Liver (tissue), 9 donors: Measurements from ENCODE around the gene PCDHGA5. TPM values are rescaled to one million over a fixed set of nuclear protein-coding genes. Genes with fewer than 3 reads are reported as not detected.
A peak's percentile ranks its signal among the peaks of the same experiment; 100 is the strongest.

Experiments used
- DNase-seq: peaks from one replicate; pipeline ENCODE4 v3.0.0-alpha.2; 2017; ENCODE audit warnings: low spot score
- H3K27ac ChIP-seq, 2 donors: one replicate each; pipeline ENCODE4 v1.7.0; 2013; ENCODE audit warnings: inconsistent platforms in 2 of 2, low read length in 2 of 2, control low read depth in 1 of 2, low read depth in 1 of 2, mild to moderate bottlenecking in 1 of 2
- H3K27me3 ChIP-seq, 4 donors: one replicate each; pipeline versions ENCODE4 v1.6.1 to v1.7.0; 2013; ENCODE audit warnings: low read length in 3 of 4, inconsistent platforms in 1 of 4, mild to moderate bottlenecking in 1 of 4, moderate library complexity in 1 of 4; ENCODE audit not compliant: control insufficient read depth in 4 of 4, insufficient read depth in 4 of 4
- H3K36me3 ChIP-seq, 4 donors: one replicate each; pipeline versions ENCODE4 v1.6.1 to v1.7.0; 2013; ENCODE audit warnings: low read length in 3 of 4, mild to moderate bottlenecking in 3 of 4, low read depth in 1 of 4, moderate library complexity in 1 of 4; ENCODE audit not compliant: control insufficient read depth in 4 of 4, insufficient read depth in 3 of 4
- H3K4me1 ChIP-seq, 4 donors: one replicate each; pipeline versions ENCODE4 v1.6.1 to v1.7.0; 2013; ENCODE audit warnings: low read length in 3 of 4, mild to moderate bottlenecking in 3 of 4, moderate library complexity in 1 of 4; ENCODE audit not compliant: control insufficient read depth in 4 of 4, insufficient read depth in 4 of 4
- H3K4me3 ChIP-seq, 3 donors: one replicate each; pipeline versions ENCODE4 v1.6.1 to v1.7.0; 2013; ENCODE audit warnings: low read length in 3 of 3, control low read depth in 1 of 3, low read depth in 1 of 3, mild to moderate bottlenecking in 1 of 3
- H3K9ac ChIP-seq, 2 donors: one replicate each; pipeline ENCODE4 v1.7.0; 2013; ENCODE audit warnings: low read length in 2 of 2, mild to moderate bottlenecking in 2 of 2, moderate library complexity in 2 of 2, control low read depth in 1 of 2, low read depth in 1 of 2
- H3K9me3 ChIP-seq, 4 donors: one replicate each; pipeline versions ENCODE4 v1.6.1 to v1.7.0; 2013; ENCODE audit warnings: low read length in 3 of 4; ENCODE audit not compliant: control insufficient read depth in 4 of 4
- FOXA1 ChIP-seq: IDR thresholded peaks from 2 replicates; pipeline ENCODE4 v1.6.1; 2016; ENCODE audit warnings: antibody characterized with exemption
- FOXA2 ChIP-seq: IDR thresholded peaks from 2 replicates; pipeline ENCODE4 v1.6.1; 2016; ENCODE audit warnings: antibody characterized with exemption
- GABPA ChIP-seq, 2 donors: IDR thresholded peaks in 1 of 2; conservative IDR thresholded peaks in 1 of 2; 2 replicates each; pipeline ENCODE4 v1.6.1; 2016; ENCODE audit warnings: antibody characterized with exemption in 2 of 2, mild to moderate bottlenecking in 1 of 2, moderate library complexity in 1 of 2
- HNF4A ChIP-seq, 2 donors: conservative IDR thresholded peaks; 2 replicates each; pipeline ENCODE4 v1.6.1; 2016; ENCODE audit warnings: antibody characterized with exemption in 2 of 2, mild to moderate bottlenecking in 2 of 2
- HNF4G ChIP-seq: IDR thresholded peaks from 2 replicates; pipeline ENCODE4 v1.6.1; 2016; ENCODE audit warnings: antibody characterized with exemption
- JUND ChIP-seq, 2 donors: IDR thresholded peaks; 2 replicates each; pipeline ENCODE4 v1.6.1; 2016; ENCODE audit warnings: antibody characterized with exemption in 2 of 2
- NR2F2 ChIP-seq: IDR thresholded peaks from 2 replicates; pipeline ENCODE4 v1.6.1; 2016; ENCODE audit warnings: antibody characterized with exemption
- RAD21 ChIP-seq, 2 donors: IDR thresholded peaks; 2 replicates each; pipeline ENCODE4 v1.6.1; 2016; ENCODE audit warnings: antibody characterized with exemption in 2 of 2, mild to moderate bottlenecking in 2 of 2
- RXRA ChIP-seq, 2 donors: IDR thresholded peaks; 2 replicates each; pipeline ENCODE4 v1.6.1; 2017 to 2018; ENCODE audit warnings: antibody characterized with exemption in 2 of 2, mild to moderate bottlenecking in 1 of 2
- SP1 ChIP-seq: IDR thresholded peaks from 2 replicates; pipeline ENCODE4 v1.6.1; 2018; ENCODE audit warnings: antibody characterized with exemption, mild to moderate bottlenecking
- TAF1 ChIP-seq: conservative IDR thresholded peaks from 2 replicates; pipeline ENCODE4 v1.6.1; 2016; ENCODE audit warnings: antibody characterized with exemption, mild to moderate bottlenecking
- YY1 ChIP-seq: IDR thresholded peaks from 2 replicates; pipeline ENCODE4 v1.6.1; 2016; ENCODE audit warnings: antibody characterized with exemption, mild to moderate bottlenecking
- WGBS: extraction: QIAGEN DNeasy Blood & Tissue Kit; methylation state at CpG from one replicate; pipeline ENCODE4 v1.1.7; 2013; 5-methylcytosine and 5-hydroxymethylcytosine counted together
- polyA plus RNA-seq, 2 donors: library from polyadenylated mRNA; stranded (reverse) in 1 of 2; unstranded in 1 of 2; fragments of 200-250 nt in 1 of 2; fragments of >200 nt in 1 of 2; fragmentation: Nextera tagmentation in 1 of 2; extraction: Ambion mirVana in 1 of 2; gene quantifications; one replicate each; pipeline versions ENCODE4 v1.2.1 to v1.2.3, GENCODE V29; 2013 to 2015
- total RNA-seq, 2 donors: library from RNA; depleted of rRNA; stranded (reverse); fragments of >200 nt; gene quantifications; one replicate each; pipeline ENCODE4 v1.2.3, GENCODE V29; 2014
- TF ChIP-seq, protein P1 (sequence below): IDR thresholded peaks from 2 replicates; pipeline ENCODE4 v1.6.1; 2016; ENCODE audit warnings: antibody characterized with exemption, mild to moderate bottlenecking
- TF ChIP-seq, protein P2 (sequence below): fragments of 150-350 bp; IDR thresholded peaks from 2 replicates; pipeline ENCODE4 v1.5.1; 2017; ENCODE audit warnings: improper control_type of control experiment, low read depth, low read length; ENCODE audit not compliant: missing input control
- TF ChIP-seq, protein P3 (sequence below): IDR thresholded peaks from 2 replicates; pipeline ENCODE4 v1.6.1; 2016; ENCODE audit warnings: antibody characterized with exemption
- TF ChIP-seq, protein P4 (sequence below): IDR thresholded peaks from 2 replicates; pipeline ENCODE4 v1.6.1; 2016; ENCODE audit warnings: antibody characterized with exemption
- TF ChIP-seq, protein P5 (sequence below): IDR thresholded peaks from 2 replicates; pipeline ENCODE4 v1.6.1; 2016; ENCODE audit warnings: antibody characterized with exemption
- donor health status: healthy.
- donor health status: healthy.
- donor health status: healthy.
- donor health status: healthy.
- donor health status: healthy.

The PCDHGA5 gene
- total and polyA plus RNA-seq, 4 donors: 0.04 to 0.50 (median 0.09) TPM

DNA sequence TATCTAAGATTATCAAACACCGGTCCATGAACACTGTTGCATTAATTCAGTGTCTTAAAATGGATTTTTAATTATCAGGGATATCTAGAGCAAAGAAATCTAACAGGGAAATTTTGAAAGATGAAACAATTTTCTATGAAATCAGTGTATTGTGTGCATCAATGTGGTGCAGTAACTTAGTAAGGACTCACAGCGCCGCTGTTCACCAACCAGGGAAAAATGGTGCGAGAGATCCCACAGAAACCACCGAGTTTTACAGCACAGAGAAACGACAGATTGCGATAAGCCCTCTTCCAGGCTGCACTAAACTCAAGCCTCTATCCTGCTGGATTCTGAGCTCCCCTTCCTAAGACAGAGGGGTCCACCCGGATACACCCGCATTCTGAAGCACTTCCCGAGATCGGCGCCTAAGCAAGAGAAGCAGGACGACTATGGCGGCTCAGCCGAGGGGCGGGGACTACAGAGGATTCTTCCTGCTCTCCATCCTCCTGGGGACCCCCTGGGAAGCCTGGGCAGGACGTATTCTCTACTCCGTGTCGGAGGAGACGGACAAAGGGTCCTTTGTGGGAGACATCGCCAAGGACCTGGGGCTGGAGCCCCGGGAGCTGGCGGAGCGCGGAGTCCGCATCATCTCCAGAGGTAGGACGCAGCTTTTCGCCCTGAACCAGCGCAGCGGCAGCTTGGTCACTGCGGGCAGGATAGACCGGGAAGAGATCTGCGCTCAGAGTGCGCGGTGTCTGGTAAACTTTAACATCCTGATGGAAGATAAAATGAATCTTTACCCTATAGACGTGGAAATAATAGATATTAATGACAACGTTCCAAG, 18.7 kb downstream of the PCDHGA5 start, which contains the start of gene PCDHGA7:
Gene PCDHGA7, plus strand, starts transcription at position 274 of the 826 bp plus-strand sequence. Its CDS starts 158 bp downstream, at position 432.
- H3K27me3 ChIP-seq: peaks cover 0 to 6% (median 0%) of the 10 kb centered on the region in 4 donors
- peaks cover 21 to 67% (median 33%) of the 10 kb centered on the region in 4 donors for H3K9me3 ChIP-seq
- H3K9ac ChIP-seq: no peak within 1 kb of the TSS
- peak within 1 kb of the TSS; percentile 1 to 69 (median 63) for H3K4me3 ChIP-seq
- no peak within 1 kb of the TSS for H3K27ac ChIP-seq
- 16% methylated on average over 37 of the region's 37 CpGs for WGBS
- no peaks in the 10 kb centered on the region for H3K4me1 ChIP-seq
- TF ChIP-seq, protein P1, sequence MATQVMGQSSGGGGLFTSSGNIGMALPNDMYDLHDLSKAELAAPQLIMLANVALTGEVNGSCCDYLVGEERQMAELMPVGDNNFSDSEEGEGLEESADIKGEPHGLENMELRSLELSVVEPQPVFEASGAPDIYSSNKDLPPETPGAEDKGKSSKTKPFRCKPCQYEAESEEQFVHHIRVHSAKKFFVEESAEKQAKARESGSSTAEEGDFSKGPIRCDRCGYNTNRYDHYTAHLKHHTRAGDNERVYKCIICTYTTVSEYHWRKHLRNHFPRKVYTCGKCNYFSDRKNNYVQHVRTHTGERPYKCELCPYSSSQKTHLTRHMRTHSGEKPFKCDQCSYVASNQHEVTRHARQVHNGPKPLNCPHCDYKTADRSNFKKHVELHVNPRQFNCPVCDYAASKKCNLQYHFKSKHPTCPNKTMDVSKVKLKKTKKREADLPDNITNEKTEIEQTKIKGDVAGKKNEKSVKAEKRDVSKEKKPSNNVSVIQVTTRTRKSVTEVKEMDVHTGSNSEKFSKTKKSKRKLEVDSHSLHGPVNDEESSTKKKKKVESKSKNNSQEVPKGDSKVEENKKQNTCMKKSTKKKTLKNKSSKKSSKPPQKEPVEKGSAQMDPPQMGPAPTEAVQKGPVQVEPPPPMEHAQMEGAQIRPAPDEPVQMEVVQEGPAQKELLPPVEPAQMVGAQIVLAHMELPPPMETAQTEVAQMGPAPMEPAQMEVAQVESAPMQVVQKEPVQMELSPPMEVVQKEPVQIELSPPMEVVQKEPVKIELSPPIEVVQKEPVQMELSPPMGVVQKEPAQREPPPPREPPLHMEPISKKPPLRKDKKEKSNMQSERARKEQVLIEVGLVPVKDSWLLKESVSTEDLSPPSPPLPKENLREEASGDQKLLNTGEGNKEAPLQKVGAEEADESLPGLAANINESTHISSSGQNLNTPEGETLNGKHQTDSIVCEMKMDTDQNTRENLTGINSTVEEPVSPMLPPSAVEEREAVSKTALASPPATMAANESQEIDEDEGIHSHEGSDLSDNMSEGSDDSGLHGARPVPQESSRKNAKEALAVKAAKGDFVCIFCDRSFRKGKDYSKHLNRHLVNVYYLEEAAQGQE: no peak
- TF ChIP-seq RXRA (IDR thresholded peaks at IDR 0.05): no peak
- TF ChIP-seq RAD21 (IDR thresholded peaks at IDR 0.05): no peak
- TF ChIP-seq HNF4A (conservative IDR thresholded peaks at IDR 0.05): no peak
- TF ChIP-seq HNF4G: no peak
- TF ChIP-seq SP1: no peak
- TF ChIP-seq, protein P2, sequence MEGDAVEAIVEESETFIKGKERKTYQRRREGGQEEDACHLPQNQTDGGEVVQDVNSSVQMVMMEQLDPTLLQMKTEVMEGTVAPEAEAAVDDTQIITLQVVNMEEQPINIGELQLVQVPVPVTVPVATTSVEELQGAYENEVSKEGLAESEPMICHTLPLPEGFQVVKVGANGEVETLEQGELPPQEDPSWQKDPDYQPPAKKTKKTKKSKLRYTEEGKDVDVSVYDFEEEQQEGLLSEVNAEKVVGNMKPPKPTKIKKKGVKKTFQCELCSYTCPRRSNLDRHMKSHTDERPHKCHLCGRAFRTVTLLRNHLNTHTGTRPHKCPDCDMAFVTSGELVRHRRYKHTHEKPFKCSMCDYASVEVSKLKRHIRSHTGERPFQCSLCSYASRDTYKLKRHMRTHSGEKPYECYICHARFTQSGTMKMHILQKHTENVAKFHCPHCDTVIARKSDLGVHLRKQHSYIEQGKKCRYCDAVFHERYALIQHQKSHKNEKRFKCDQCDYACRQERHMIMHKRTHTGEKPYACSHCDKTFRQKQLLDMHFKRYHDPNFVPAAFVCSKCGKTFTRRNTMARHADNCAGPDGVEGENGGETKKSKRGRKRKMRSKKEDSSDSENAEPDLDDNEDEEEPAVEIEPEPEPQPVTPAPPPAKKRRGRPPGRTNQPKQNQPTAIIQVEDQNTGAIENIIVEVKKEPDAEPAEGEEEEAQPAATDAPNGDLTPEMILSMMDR: no peak
- TF ChIP-seq YY1: no peak
- TF ChIP-seq, protein P3, sequence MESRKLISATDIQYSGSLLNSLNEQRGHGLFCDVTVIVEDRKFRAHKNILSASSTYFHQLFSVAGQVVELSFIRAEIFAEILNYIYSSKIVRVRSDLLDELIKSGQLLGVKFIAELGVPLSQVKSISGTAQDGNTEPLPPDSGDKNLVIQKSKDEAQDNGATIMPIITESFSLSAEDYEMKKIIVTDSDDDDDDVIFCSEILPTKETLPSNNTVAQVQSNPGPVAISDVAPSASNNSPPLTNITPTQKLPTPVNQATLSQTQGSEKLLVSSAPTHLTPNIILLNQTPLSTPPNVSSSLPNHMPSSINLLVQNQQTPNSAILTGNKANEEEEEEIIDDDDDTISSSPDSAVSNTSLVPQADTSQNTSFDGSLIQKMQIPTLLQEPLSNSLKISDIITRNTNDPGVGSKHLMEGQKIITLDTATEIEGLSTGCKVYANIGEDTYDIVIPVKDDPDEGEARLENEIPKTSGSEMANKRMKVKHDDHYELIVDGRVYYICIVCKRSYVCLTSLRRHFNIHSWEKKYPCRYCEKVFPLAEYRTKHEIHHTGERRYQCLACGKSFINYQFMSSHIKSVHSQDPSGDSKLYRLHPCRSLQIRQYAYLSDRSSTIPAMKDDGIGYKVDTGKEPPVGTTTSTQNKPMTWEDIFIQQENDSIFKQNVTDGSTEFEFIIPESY: no peak
- no peak for TF ChIP-seq JUND (IDR thresholded peaks at IDR 0.05)
- TF ChIP-seq, protein P4, sequence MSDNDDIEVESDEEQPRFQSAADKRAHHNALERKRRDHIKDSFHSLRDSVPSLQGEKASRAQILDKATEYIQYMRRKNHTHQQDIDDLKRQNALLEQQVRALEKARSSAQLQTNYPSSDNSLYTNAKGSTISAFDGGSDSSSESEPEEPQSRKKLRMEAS: no peak
- no peak for TF ChIP-seq TAF1
- no peak for TF ChIP-seq GABPA (IDR thresholded peaks at IDR 0.05 in 1 of 2, conservative IDR thresholded peaks at IDR 0.05 in 1 of 2)
- TF ChIP-seq, protein P5, sequence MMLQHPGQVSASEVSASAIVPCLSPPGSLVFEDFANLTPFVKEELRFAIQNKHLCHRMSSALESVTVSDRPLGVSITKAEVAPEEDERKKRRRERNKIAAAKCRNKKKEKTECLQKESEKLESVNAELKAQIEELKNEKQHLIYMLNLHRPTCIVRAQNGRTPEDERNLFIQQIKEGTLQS: no peak
- no peak for TF ChIP-seq FOXA2
- TF ChIP-seq FOXA1: no peak
- no peak for TF ChIP-seq NR2F2
- no peaks in the 10 kb centered on the region for H3K36me3 ChIP-seq
- DNase-seq: no peak
